ENCODE data around the gene GBF1. TPM values are rescaled to one million over a fixed set of nuclear protein-coding genes. Genes with fewer than 3 reads are reported as not detected.

Gene GBF1
- polyA plus RNA-seq, 1 of the 3 experiments (the other 2 are of a cell fraction): 12.3 TPM

DNA sequence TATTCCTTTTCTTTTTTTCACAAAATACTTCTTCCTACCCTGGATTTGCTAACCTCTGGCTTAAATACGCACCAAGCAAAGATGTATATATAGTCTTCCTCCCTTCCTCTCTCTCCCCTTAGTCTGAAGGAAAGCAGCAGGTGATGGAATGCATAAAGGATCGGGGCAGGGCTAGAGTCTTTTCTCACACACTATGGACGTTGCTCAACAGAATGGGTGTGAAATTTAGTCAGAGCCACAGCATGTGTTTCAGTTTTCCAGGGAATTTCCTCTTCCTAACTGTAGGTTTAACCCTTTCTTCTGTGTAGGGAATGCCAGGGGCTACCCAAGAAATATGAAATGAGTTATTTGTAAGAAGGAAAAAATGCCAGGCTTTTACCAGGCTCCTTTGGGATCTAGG lies 78.7 kb downstream of the GBF1 start (continued):
- TF ChIP-seq EZH2phosphoT487 (IDR thresholded peaks at IDR 0.05; ENCODE audit: borderline replicate concordance, low read depth): no peak

DNA sequence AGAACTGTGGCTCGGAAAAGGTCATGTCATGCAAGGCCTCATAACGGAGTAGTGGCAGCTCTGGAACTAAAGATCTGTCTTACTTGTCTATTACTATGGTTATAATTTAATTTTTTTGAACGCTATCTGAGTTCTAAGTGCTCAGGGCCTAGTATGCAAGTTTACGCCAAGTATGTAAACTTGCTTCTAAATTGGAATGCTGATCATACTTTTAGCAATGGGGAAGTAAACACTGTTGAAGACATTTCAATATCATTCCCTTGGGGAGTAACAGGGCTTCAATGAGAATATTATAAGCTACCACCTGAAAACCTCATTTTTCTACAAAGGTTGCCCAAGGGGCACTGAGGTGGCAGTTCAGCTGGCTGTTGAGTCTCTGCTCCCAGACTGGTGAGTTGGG lies 80.7 kb downstream of the GBF1 start:
- no peak overlapping the region for H3K27ac ChIP-seq (ENCODE audit: low read depth in 2 of 2, low read length in 1 of 2)
- H3K9me2 ChIP-seq: no peaks in the 10 kb centered on the region
- no peaks in the 10 kb centered on the region; a peak in 1 of 4 replicates for H3K4me1 ChIP-seq (ENCODE audit: control insufficient read depth in 1 of 2, insufficient read depth in 2 of 2, low read depth in 1 of 2, low read length in 1 of 2)
- DNase-seq: no peak
- no peaks in the 10 kb centered on the region for H3K9me3 ChIP-seq
- ChIA-PET POLR2A (no interaction called here), CTCF (interaction anchor here (2.1 to 2.4 kb wide), 2 partner anchors 26 to 95 kb away, joined by 10 to 12 read pairs; no protein-coding TSS in a partner anchor)
- H3F3A ChIP-seq (replicated peaks; ENCODE audit: insufficient read depth): no peaks in the 10 kb centered on the region
- no peak overlapping the region for H2AFZ ChIP-seq (ENCODE audit: low read depth)
- TF ChIP-seq FOXJ3 (CRISPR knock-in tag; IDR thresholded peaks at IDR 0.05) (no peak), GABPA (IDR thresholded peaks at IDR 0.05; ENCODE audit: low read depth) (no peak), NFIC (IDR thresholded peaks at IDR 0.05; ENCODE audit: borderline replicate concordance) (no peak), MXI1 (IDR thresholded peaks at IDR 0.05; ENCODE audit: low read depth, low read length) (no peak), TCF12 (IDR thresholded peaks at IDR 0.05) (no peak), RCOR1 (IDR thresholded peaks at IDR 0.05; ENCODE audit: low read length) (no peak), CHD2 (IDR thresholded peaks at IDR 0.05; ENCODE audit: low read length, partially characterized antibody) (no peak), SMC3 (IDR thresholded peaks at IDR 0.05; ENCODE audit: low read depth, low read length) (no peak), YY1 (IDR thresholded peaks at IDR 0.05; ENCODE audit: low read depth) (no peak), RFX5 (IDR thresholded peaks at IDR 0.05; ENCODE audit: low read length) (no peak), SIN3A (IDR thresholded peaks at IDR 0.05; ENCODE audit: borderline replicate concordance, low read depth, low read length) (no peak), RXRA (IDR thresholded peaks at IDR 0.05; ENCODE audit: borderline replicate concordance, low read depth) (no peak), TEAD4 (IDR thresholded peaks at IDR 0.05; ENCODE audit: borderline replicate concordance, insufficient read depth) (no peak), POLR2AphosphoS5 (IDR thresholded peaks at IDR 0.05; ENCODE audit: low read depth, low read length) (no peak), EP300 (IDR thresholded peaks at IDR 0.05; ENCODE audit: borderline replicate concordance in 1 of 2, low read depth in 1 of 2, low read length in 1 of 2) (no peak)
- TF ChIP-seq, protein P1, sequence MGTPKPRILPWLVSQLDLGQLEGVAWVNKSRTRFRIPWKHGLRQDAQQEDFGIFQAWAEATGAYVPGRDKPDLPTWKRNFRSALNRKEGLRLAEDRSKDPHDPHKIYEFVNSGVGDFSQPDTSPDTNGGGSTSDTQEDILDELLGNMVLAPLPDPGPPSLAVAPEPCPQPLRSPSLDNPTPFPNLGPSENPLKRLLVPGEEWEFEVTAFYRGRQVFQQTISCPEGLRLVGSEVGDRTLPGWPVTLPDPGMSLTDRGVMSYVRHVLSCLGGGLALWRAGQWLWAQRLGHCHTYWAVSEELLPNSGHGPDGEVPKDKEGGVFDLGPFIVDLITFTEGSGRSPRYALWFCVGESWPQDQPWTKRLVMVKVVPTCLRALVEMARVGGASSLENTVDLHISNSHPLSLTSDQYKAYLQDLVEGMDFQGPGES (IDR thresholded peaks at IDR 0.05; ENCODE audit: low read depth, low read length): no peak
- TF ChIP-seq, protein P2, sequence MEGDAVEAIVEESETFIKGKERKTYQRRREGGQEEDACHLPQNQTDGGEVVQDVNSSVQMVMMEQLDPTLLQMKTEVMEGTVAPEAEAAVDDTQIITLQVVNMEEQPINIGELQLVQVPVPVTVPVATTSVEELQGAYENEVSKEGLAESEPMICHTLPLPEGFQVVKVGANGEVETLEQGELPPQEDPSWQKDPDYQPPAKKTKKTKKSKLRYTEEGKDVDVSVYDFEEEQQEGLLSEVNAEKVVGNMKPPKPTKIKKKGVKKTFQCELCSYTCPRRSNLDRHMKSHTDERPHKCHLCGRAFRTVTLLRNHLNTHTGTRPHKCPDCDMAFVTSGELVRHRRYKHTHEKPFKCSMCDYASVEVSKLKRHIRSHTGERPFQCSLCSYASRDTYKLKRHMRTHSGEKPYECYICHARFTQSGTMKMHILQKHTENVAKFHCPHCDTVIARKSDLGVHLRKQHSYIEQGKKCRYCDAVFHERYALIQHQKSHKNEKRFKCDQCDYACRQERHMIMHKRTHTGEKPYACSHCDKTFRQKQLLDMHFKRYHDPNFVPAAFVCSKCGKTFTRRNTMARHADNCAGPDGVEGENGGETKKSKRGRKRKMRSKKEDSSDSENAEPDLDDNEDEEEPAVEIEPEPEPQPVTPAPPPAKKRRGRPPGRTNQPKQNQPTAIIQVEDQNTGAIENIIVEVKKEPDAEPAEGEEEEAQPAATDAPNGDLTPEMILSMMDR (IDR thresholded peaks at IDR 0.05): no peak
- TF ChIP-seq, protein P3, sequence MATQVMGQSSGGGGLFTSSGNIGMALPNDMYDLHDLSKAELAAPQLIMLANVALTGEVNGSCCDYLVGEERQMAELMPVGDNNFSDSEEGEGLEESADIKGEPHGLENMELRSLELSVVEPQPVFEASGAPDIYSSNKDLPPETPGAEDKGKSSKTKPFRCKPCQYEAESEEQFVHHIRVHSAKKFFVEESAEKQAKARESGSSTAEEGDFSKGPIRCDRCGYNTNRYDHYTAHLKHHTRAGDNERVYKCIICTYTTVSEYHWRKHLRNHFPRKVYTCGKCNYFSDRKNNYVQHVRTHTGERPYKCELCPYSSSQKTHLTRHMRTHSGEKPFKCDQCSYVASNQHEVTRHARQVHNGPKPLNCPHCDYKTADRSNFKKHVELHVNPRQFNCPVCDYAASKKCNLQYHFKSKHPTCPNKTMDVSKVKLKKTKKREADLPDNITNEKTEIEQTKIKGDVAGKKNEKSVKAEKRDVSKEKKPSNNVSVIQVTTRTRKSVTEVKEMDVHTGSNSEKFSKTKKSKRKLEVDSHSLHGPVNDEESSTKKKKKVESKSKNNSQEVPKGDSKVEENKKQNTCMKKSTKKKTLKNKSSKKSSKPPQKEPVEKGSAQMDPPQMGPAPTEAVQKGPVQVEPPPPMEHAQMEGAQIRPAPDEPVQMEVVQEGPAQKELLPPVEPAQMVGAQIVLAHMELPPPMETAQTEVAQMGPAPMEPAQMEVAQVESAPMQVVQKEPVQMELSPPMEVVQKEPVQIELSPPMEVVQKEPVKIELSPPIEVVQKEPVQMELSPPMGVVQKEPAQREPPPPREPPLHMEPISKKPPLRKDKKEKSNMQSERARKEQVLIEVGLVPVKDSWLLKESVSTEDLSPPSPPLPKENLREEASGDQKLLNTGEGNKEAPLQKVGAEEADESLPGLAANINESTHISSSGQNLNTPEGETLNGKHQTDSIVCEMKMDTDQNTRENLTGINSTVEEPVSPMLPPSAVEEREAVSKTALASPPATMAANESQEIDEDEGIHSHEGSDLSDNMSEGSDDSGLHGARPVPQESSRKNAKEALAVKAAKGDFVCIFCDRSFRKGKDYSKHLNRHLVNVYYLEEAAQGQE (IDR thresholded peaks at IDR 0.05; ENCODE audit: low read depth, low read length): no peak
- no peaks in the 10 kb centered on the region for H3K36me3 ChIP-seq (replicated peaks in 1 of 2; ENCODE audit: control insufficient read depth in 1 of 2, insufficient read depth in 2 of 2, low read length in 1 of 2)
- WGBS (ENCODE audit: low lambda C conversion rate): 92% methylated on average over 4 of the region's 4 CpGs
- H3K79me2 ChIP-seq (ENCODE audit: insufficient read depth): peaks cover 50% of the 10 kb centered on the region
- H3K27me3 ChIP-seq (ENCODE audit: insufficient read depth): no peaks in the 10 kb centered on the region
- H4K20me1 ChIP-seq (ENCODE audit: insufficient read depth): peaks cover 25% of the 10 kb centered on the region; the same call in 1 of the 2 replicates
- H3K9ac ChIP-seq: no peak overlapping the region
- no peak overlapping the region for H3K4me2 ChIP-seq
- no peak overlapping the region for H3K4me3 ChIP-seq (ENCODE audit: low read depth in 2 of 2, low read length in 1 of 2)
